Left ventricle myocardium inferior (tissue), 1 donor: ENCODE data around the gene MRPL49. TPM values are rescaled to one million over a fixed set of nuclear protein-coding genes. Genes with fewer than 3 reads are reported as not detected.
A peak's percentile ranks its signal among the peaks of the same experiment; 100 is the strongest.

Experiments
- DNase-seq: peaks from one replicate; pipeline ENCODE4 v3.0.0-alpha.2; 2020
- H3K27ac ChIP-seq: fragments of 200-600 bp; replicated peaks from 2 replicates; pipeline ENCODE4 v1.8.0; 2021
- H3K27me3 ChIP-seq: fragments of 200-600 bp; 2 replicates; pipeline ENCODE4 v1.8.0; 2021; ENCODE audit warnings: low read depth
- H3K36me3 ChIP-seq: fragments of 200-600 bp; 2 replicates; pipeline ENCODE4 v1.8.0; 2021
- H3K4me1 ChIP-seq: fragments of 200-600 bp; 2 replicates; pipeline ENCODE4 v1.8.0; 2021
- H3K4me3 ChIP-seq: fragments of 200-600 bp; 2 replicates; pipeline ENCODE4 v1.8.0; 2021; ENCODE audit warnings: mild to moderate bottlenecking, moderate library complexity
- H3K9me3 ChIP-seq: fragments of 200-600 bp; replicated peaks from 2 replicates; pipeline ENCODE4 v1.8.0; 2021
- intact Hi-C: fragments of 100-400 bp; cut with micrococcal nuclease; formaldehyde crosslinking; loops from one replicate; pipeline ENCODE4 v1.11.0; 2022
- total RNA-seq: library from RNA; stranded (reverse); fragmentation: NEBNext Ultra II Directional; extraction: Animal tissue kit (Norgen Biotek cat#: 25700); gene quantifications from one replicate; pipeline ENCODE4 v1.2.1, GENCODE V29; 2021
- TF ChIP-seq, protein P1 (sequence below): fragments of 200-600 bp; IDR thresholded peaks from 2 replicates; pipeline ENCODE4 v1.8.0; 2021; ENCODE audit warnings: antibody characterized with exemption, mild to moderate bottlenecking, borderline replicate concordance
- donor health status: DM: no; HTN: yes; CAD: no; lungs with severe emphysema.

The MRPL49 gene
- total RNA-seq, 1 donor from 2014 or later = 32.1 TPM

DNA sequence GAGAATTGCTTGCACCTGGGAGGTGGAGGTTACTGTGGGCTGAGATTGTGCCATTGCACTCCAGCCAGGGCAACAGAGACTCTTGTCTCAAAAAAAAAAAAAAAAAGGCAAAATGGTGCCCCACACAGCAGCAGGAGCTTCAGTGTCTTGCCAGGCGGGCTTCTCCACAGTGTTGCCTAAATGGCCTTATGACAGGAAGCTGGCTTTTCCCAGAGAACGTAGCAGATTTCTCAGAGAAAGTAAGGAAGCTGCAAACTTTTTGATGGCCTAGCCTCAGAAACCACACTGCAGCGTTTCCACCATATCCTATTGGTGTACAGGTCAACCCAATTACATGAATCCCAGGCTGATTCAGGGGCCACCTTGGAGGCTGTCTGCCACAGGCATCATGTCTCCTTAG, 35.2 kb downstream of the MRPL49 start:
- H3K27me3 ChIP-seq = no peaks in the 10 kb centered on the region
- intact Hi-C loops = no loop called here
- H3K36me3 ChIP-seq = no peaks in the 10 kb centered on the region

DNA sequence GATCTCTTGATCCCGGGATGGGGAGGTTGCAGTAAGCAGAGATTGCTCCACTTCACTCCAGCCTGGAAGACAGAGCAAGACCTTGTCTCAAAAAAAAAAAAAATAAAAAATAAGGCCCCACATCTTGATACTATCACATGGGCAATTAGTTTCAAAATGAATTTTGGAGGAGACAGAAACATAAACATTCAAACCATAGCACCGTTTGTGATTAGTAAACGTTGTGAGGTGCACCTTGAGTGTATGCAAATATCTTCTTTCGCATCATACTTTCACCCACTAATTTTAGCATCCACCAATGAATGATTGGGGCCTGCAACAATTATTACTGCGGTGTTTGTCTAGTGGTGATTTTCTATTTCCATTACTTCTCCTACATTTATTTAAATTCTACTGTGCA, 36.9 kb downstream of the MRPL49 start:
- no peak for DNase-seq
- Histone ChIP-seq H3K4me1 (no peaks in the 10 kb centered on the region), H3K9me3 (no peaks in the 10 kb centered on the region), H3K27ac (no peak overlapping the region), H3K4me3 (no peak overlapping the region), H3K36me3 (no peaks in the 10 kb centered on the region), H3K27me3 (no peaks in the 10 kb centered on the region)
- intact Hi-C loops = no loop called here
- TF ChIP-seq, protein P1, sequence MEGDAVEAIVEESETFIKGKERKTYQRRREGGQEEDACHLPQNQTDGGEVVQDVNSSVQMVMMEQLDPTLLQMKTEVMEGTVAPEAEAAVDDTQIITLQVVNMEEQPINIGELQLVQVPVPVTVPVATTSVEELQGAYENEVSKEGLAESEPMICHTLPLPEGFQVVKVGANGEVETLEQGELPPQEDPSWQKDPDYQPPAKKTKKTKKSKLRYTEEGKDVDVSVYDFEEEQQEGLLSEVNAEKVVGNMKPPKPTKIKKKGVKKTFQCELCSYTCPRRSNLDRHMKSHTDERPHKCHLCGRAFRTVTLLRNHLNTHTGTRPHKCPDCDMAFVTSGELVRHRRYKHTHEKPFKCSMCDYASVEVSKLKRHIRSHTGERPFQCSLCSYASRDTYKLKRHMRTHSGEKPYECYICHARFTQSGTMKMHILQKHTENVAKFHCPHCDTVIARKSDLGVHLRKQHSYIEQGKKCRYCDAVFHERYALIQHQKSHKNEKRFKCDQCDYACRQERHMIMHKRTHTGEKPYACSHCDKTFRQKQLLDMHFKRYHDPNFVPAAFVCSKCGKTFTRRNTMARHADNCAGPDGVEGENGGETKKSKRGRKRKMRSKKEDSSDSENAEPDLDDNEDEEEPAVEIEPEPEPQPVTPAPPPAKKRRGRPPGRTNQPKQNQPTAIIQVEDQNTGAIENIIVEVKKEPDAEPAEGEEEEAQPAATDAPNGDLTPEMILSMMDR = no peak

More for the DNA sequence above, 35.2 kb downstream of the MRPL49 start:
- Histone ChIP-seq H3K4me1 (no peaks in the 10 kb centered on the region), H3K9me3 (no peaks in the 10 kb centered on the region), H3K4me3 (no peak overlapping the region), H3K27ac (no peak overlapping the region)
- DNase-seq = no peak
- TF ChIP-seq, protein P1 = no peak

DNA sequence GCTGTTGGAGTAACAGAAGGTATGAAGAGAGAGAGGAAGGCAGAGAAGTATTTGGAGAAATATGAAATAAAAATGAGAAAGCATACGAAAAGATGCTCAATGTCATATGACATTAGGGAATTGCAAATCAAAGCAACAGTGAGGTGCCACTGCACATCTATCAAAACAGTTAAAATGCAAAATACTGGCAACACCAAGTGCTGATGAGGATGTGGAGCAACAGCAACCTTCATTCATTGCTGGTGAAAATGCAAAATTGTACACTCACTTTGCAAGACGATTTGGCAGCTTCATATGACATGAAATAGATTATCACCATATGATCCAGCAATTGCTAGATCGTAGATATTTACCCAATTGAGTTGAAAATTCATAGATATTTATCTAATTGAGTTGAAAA, 38.5 kb downstream of the MRPL49 start:
- no peak for DNase-seq
- Histone ChIP-seq H3K9me3 (no peaks in the 10 kb centered on the region), H3K27me3 (no peaks in the 10 kb centered on the region), H3K4me1 (no peaks in the 10 kb centered on the region), H3K27ac (no peak overlapping the region), H3K4me3 (no peak overlapping the region), H3K36me3 (no peaks in the 10 kb centered on the region)
- TF ChIP-seq, protein P1 = no peak
- intact Hi-C loops = no loop called here

DNA sequence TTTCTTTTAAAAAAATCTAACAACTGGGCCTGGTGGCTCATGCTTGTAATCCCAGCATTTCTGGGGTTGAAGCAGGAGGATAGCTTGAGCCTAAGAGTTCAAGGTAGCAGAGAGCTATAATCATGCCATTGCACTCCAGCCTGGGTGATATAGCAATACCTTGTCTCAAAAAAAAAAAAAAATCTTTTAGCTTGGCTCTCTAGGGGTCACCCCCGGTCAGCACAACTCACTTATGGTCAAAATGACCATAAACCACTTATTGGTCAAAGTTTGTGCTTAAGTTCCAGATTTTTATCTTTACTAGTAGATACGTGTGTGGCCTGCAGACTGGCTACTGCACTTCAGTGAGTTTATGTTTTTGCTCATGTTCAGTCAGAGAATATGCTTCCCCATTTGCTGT, 41.6 kb downstream of the MRPL49 start:
- intact Hi-C loops = no loop called here
- Histone ChIP-seq H3K9me3 (no peaks in the 10 kb centered on the region), H3K27ac (no peak overlapping the region), H3K4me3 (no peak overlapping the region), H3K4me1 (no peaks in the 10 kb centered on the region), H3K36me3 (no peaks in the 10 kb centered on the region), H3K27me3 (no peaks in the 10 kb centered on the region)
- DNase-seq = no peak
- TF ChIP-seq, protein P1 = no peak

DNA sequence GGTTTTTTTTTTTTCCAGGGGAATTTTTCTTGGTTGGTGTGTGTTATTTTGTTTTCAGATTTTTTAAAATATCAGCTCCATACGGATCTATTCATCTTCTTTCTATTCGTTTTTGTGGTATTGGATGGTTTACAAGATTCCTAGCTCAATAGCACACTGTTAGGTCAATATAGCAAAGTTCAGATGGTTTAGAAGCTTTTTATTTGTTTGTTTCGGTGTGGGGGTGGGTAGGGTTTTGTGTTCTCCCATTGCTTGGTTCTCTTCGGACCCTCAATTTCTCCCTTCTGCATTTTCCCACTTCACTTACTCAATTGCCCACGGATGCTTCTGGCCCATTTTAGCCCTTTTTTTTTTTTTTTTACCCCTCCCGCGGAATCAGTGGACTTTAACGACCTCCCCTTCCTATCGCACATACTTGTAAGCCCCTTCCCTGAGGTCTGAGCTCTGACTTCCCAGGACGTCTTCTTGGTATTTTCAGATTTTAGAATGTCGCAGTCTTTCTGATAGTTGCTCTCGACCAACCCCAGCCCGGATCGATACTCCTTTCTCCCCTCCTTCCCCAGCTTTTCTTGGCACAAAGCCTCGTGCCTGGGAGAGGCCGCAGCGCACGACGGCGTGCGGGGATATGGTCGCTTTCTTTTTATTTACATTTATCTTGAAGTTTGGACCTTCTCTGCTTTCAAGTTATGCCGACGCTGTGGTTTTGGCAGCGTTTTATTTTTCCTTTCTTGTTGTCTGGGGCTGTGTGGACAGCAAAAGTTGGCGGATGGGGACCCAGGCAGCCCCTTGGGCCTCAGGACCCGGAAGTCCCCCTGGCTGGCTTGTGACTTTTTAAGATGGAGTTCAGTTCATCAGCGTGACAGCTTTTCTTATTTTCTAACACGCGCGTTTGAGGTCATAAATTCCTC, 43.5 kb downstream of the MRPL49 start:
- no peaks in the 10 kb centered on the region for H3K36me3 ChIP-seq
- peak overlapping the region; percentile 35 for H3K4me3 ChIP-seq

More for the DNA sequence above, 43.5 kb downstream of the MRPL49 start:
- H3K27me3 ChIP-seq = no peaks in the 10 kb centered on the region
- no peaks in the 10 kb centered on the region for H3K4me1 ChIP-seq
- H3K27ac ChIP-seq = no peak overlapping the region
- H3K9me3 ChIP-seq = no peaks in the 10 kb centered on the region
- TF ChIP-seq, protein P1 = no peak
- no peak for DNase-seq
- intact Hi-C loops = no loop called here
